Measurements from ENCODE around the gene IQGAP2.

The IQGAP2 gene

DNA sequence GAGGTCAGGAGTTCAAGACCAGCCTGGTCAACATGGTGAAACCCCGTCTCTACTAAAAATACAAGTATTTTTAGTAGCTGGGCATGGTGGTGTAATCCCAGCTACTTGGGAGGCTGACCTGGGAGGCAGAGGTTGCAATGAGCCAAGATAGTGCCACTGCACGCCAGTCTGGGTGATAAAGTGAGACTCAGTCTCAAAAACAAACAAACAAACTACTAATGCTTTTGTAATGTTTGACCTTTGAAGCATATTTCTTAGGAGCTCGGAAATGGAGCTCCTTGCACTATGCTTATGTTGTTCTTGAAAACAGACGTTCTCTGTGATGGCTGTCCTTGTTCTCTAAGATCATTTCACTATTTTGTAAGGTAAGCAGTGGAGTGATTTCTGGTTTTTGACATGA, 214.1 kb downstream of the IQGAP2 start:
- FAIRE-seq: no peak

DNA sequence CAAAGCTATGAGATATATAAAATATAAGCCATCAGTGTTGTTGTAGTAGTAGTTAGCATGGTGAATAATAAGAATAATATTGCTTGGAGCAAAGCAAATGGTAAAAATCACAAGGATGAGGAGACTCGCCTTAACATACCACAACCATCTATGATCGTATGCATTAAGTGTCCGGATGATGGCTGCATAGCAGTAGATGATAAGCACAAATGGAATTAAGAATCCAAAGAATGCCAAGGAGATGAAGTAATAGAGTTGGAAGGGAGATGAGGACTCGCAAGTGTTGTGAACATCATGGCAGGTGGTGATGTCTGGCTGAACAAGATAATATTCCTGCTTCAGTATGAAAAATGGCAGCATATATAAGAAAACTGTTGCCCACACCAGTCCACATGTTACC, 214.6 kb downstream of the IQGAP2 start:
- FAIRE-seq: no peak

DNA sequence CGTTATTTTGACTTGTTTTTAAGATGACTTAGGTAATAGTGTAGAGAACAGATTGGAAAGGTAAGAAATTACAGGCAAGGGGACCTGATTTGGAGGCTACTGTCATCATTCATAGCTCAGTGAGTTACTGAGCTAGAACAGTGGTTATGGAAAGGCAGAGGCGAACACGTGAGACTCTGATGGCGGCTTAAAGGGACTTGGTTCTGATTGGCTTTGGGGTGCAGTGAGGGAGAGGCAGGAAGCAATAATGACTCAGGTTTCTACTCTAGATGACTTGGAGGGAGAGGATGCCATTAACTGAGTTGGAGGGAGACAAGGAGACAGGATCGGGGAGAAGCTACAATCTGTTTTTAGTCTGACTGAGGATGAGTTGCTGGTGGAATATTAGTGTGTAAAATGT, 217.1 kb downstream of the IQGAP2 start:
- no peak for FAIRE-seq

DNA sequence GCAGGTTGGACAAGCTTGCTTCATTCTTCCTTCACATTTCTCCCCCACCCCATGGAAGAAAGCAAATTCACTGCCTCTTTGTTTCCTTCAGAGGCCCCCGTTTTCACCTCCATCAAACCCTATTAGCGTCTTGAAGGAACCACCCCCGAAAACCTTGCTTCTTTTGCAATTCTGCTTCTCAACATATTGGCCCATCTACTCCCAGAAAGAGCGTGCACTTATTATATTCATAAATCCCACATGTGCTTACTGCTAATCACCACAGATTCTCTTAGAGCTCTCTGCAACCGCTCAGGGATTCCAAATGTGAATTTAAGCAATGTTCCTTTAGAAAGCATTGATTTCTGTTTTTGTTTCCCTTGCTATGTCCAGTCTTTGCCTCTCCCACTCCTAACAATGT, 219.0 kb downstream of the IQGAP2 start:
- FAIRE-seq: no peak

DNA sequence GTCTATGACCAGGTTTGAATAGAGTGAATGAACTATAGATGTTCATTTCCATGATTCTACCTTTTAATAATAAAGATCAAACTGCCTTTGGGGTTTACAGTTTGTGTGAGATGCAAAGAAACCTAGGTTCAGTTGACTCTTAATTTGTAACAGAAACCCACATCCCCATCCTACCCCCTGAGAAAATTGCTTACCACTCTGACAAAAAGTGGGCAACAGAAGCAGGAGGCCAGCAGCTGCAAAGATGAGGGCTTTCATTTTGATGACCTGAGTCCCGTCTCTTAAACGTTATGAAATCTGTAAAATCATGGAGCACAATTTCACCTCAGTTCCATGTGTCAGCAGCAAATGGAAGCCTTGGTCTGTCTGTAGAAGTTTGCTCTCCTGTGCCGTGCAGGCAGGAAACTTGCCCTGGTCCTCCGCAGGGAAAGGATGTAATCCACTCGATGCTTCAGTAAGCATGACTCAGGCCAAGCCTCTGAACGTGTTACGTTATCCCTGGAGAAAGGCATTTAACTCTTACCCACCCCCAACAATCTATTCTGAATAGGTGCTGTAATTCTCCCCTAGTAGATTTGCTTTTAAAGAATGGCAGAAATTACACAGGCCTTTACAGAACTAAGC, 220.0 kb downstream of the IQGAP2 start, which contains the start of gene F2RL2:
F2RL2 (minus strand) TSS at position 431 of the 624 bp plus-strand sequence; CDS start at position 258, 173 bp downstream.
- FAIRE-seq: no peak

DNA sequence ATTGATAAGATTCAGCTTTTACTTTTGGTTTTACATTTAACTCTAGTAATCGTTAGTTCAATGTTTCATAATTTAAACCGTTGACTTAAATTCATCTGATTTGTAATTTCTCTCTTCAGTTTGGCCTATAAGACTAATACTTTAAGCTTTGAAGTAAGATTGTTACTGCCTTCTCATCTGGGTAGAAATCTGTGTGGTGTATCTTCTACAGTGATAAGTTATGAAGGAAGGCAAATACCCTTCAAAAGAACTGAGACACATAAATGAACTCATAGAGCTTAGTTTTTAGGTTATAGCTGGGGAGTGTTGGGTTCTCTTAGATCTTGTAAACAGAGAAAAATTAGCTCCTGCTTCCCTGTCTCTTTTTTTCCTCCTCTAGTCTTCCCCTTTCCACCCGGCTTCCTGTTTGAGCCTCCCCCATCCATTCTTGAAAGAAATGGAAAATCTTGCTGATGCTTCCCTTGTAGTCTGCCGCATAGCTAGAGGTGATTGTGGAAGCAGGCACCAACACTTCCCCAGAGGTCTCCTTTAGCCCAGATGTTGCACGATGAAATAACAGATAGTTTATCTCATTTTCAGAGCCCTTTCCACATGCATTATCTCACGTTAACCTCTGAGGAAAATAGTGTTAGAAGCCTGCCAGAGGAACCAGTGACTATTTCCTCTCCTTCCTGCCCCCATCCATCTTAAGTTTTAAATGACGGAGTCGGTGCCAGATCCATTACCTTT, 222.2 kb downstream of the IQGAP2 start:
- no peak for FAIRE-seq

DNA sequence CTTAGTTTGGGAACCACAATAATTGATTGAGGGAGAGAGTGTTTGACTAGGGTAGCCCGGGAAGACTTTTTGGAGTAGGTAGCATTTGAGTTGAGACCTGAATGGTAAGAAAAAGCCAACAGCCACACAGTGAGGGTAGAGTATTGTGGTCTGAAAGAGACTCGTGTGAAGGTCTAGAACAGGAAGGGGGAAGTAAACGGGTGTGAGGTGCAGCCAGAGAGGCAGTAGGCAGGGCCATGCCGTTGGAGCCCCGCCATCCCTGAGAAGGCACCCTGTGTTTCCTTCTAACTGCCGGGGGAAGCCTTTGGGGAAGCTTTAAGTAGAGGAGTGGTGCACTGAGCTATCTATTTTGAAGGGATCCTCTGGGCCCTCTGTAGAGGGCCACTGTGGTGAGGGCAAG, 223.7 kb downstream of the IQGAP2 start:
- FAIRE-seq: no peak

DNA sequence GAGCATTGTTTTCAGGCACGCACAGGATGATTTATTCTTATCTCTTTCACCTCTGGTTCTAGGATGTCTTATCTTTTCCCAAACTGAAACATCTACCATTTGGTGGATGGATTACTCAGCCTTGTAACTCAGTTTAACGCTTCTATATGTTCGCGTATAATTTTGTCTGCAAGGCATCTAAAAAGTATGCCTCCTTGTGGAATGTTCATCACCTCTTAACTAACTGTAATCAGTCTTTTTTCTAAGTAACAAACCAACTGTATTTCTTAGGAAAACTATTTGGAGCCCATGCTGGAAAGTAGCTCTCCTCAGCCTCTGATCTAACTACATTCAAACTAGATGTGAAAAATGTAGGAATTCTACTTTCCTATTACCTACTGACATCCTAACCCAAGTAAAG, 231.6 kb downstream of the IQGAP2 start:
- no peak for FAIRE-seq

DNA sequence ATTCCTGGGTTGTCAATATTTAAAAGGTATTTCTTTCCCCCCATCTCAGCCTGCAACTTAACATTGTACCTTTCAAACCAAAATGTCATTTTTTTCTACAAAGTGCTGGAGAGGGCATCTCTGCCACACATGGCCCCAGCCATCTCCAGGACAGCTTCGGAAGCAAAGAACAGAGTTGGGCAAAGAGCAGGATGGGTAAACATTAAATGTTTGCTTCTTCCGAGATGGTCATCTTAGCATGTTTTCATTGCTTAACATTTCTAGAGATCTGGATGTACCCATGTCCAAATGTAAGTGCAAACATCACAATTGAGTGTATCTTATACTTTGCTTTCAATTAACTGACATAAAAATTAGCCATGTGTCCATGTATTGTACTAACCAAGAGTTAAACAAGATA, 234.4 kb downstream of the IQGAP2 start:
- no peak for FAIRE-seq

DNA sequence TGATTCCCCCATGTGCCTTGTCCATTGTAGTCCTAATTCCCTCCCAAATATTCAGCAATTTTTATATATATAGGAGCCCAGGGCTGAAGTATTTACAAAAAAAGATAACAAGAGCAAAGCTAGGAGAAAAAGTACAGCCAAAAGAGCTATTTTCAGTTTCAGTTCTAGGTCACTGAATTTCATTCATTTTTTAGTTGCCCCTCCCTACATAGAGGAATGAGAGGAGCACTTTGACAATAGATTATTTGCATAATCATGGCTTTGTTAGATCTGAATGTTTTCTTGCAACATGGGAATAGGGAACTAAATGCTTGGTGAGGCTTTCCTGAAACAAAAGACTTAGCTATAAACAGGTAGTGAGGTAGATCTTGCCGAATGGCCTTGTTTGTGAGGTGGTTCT, 235.4 kb downstream of the IQGAP2 start:
- no peak for FAIRE-seq

DNA sequence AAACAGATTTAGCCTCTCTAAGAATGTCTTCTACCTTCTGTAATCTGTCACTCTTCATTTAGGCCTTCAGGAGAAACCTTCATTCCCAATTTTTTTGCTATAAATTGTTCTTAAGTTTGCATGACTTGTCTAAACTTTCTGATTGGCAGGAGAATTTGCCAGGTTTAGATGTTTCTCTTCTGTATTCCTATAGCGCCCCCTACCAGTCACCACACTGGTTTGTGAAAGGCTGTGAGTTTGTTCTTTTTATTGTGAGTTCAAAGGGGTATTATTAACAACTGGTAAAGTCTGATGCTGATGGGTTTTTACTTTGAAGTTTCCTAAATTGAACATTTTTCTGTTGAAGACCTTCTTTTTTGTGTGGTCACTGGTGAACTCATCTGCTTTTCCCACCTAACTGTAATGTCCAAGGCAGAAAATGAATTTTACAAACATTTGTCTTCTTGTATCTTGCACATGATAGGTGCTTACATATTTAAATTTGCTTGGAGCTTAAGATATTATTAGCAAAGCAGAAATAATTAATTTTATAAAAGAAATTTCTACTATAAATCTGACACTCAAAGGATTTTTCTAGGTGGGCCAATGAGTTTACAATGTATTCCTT, 238.5 kb downstream of the IQGAP2 start:
- peak; percentile 64 for FAIRE-seq

DNA sequence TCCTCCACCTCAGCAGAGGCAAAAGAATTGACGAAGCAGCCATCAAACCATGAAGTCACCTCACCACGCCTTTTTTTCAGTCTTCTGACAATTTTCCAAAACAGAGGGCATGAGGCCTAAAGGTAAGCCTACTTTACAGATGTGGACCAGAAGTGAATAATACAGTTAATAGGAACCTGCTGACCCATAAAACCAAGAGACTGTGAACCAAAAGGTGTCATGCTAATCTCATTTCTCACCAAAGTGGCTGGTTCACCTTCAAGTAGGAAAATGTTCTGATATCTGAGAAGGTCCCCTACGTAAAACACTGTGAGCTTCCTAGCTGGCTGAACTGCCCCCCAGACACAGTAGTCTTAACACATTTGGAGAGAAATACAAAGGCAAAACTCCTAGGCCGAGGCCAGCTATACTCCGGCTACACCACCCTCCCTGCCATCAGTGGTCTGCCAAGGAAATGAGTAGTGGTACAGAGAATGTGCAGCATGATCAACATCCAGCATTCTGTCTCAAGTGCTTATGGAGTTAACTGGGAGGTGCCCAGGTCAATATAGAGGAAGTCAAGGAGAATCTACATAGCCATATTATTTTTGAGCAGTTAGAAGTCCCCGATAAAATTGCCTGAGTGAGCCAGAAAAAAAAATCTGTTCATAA, 239.4 kb downstream of the IQGAP2 start:
- FAIRE-seq: no peak

DNA sequence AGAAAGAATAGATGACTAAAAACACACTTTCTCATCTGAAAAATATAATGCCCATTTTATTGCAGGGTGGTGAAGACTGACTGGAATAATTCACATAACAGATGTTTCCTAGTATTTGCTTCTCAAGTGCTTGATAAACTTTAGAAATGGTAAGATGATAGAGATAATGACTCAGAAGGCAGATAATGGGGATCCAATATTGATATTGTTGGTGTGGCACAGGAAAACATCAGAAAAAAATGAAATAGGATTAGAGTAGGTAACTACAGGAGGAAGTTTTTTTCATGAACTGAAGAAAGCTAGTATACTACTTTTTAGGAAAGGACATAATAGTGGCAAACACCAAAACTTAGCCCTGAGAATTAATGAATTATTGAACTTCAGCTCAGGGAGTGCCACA, 240.3 kb downstream of the IQGAP2 start:
- no peak for FAIRE-seq

DNA sequence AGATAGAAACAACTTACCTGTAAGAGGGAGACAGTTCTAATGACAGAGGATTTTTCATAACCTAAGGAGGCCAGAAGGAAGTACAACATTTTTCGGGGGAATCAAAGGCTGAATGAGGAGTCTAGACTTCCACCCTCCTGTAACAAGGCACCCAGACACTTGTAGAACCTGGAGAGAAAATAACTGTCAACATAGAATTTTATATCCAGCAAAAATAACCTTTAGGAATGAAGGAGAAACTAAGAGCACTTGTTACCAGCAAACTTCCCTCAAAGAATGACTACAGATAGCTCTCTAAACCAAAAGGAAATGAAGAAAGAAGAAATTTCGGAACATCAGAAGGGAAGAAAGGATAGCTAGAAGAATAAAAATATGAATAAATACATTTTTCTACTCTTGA, 246.1 kb downstream of the IQGAP2 start:
- no peak for FAIRE-seq

DNA sequence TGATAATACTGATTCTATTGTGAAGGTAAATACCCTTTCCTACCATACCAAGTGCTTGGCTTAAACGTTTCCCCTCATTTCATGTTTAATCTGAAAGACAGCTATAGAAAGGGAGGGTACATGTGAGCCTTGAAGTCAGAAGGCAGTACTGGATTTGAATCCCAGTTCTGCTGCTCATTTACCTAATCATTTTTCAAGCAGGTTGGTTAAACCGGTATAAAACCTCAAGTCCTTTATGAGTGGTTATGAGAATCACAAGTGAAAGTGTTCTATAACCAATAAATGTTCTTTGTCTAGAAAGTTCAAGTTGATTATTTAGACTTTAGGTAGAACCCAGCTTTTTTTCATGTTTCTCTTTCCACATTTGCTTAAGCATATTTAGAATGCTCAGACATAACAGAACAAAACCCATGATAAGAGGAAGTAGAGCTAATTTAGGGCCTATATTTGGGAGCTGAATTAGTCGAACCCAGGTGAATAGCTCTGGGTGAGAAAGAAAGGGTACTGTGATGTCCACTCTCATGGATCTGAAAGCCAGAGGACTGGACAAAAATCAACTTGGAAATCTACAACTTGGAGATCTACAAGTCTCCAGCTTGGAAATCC, 249.8 kb downstream of the IQGAP2 start:
- no peak for FAIRE-seq

DNA sequence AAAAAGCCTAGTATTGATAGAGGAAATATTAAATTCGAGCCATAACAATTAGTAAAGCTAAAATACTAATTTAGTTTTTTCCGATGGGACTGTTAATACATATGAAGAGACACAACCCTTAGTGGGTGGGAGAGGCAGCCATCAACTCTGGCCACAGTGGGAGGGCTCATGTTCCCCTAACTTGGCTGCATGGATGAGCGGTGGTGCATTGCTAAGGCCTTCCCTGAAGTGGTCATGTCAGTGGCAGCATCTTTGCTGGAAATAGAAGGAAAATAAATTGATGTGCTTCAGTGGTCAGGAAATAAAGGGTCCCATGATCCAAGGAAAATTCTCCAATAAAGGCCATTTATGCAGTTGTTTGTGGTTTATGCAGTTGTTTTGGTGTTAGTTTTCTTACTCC, 254.0 kb downstream of the IQGAP2 start:
- no peak for FAIRE-seq

DNA sequence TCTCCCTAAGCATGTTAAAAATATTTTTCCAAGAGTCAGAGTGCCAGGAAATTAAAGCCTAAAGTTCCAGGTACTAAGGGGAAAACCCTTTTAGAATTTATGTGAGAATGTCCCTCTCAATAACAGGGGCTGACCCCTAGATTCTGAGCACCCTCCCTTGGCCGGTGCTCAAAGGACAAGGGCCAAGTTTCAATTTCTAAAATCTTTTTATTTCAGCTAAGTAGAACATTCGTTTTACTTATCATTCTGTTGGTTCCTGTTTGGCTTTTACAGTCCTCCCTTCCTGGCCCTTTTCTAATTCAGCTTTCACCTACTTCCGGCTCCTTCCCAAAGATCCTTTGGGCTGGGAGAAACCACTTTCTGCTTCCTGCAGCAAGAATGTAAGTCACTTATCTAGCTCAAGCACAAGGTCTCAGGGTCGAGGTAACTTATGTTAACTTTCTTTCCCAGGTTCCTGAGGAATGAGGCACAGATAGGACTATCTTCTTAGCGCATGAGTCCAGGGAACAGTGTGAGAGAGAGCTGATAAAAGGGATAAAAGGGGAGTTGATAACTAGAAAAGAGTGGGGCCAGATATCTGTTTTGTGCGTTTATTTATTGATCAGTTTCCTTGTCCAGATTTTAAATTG, 254.7 kb downstream of the IQGAP2 start:
- no peak for FAIRE-seq

DNA sequence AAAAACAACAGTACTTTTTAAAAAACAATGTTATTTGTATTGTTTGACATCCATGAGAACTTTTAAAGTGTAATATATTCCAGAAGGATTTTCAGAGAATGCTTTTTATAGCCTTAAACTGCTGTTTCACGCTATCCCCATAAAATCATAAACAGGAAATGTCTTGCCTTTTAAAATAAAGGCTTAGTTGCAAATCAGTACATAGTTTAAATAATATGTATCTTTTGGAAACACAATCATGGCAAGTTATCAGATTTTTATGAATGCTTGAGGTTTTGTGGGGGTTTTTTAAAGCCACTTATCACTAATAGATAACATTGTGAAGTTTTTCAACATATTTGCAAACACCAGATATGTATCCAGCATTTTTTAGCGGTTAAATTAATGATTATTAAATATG, 257.3 kb downstream of the IQGAP2 start:
- FAIRE-seq: no peak

DNA sequence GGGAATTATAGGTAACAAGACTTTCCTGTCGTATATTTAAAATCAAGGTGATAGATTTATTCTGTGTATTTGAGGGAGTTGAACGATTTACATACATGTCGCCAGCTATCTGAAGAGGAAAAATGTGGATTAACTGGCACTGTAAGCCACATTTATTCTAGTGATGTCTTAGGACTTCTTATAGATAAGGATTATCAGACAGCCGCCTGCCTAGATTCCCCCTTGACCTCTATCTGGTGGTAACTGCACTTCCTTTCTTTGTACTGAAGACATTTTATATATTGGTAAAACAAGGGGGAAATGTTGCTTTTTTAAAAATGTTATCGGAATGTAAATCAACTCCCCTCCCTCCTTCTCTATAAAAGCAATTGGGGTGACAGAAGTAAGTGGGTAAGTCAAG, 259.4 kb downstream of the IQGAP2 start:
- no peak for FAIRE-seq

DNA sequence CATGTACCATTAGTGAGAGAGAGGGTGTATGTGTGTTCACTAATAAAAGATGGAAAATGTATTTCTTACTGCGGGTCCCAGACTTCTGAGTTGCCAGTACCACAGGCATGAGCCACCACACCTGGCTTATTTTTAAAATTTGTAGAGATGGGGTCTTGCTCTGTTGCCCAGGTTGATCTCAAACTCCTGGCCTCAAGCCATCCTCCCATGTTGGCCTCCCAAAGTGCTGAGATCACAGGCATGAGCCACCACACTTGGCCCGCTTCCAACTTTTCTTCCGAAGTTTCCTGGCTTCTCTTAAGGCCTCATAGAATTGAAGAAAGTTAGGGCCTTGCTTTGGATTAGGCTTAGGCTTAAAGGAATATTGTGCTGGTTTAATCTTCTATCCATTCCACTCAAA, 260.5 kb downstream of the IQGAP2 start:
- no peak for FAIRE-seq

DNA sequence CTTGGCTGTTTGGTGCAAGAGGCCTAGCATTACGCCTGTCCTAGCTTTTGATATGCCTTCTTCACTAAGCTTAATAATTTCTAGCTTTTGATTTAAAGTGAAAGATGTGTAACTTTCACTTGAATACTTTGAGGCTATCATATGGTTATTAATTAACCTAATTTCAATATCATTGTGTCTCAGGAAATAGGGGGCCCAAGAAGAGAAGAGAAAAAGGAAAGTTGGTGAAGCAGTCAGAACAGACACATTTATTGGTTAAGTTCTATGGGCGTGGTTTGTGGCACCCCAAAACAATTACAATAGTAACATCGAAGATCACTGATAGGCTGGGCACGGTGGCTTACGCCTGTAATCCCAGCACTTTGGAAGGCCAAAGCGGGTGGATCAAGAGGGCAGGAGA, 261.0 kb downstream of the IQGAP2 start:
- no peak for FAIRE-seq

DNA sequence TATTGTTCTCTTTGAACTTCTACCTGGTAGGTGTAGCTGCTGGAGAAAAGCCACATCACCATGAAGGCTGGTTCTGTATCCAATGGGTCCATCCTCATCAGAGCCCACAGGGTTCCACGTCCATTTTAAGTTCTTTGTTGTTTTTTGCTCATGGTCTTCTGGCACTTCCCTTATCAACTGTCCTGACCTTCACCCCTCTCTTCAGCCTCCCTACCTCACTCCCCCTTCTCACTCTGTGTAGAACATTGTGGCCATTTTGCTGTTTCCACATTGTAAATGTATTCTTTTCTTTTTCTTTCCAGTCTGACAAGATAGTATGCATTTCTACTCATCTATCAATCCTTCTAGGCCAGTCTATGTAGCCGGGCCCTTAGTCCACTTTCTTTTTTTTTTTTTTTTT, 264.4 kb downstream of the IQGAP2 start:
- no peak for FAIRE-seq

DNA sequence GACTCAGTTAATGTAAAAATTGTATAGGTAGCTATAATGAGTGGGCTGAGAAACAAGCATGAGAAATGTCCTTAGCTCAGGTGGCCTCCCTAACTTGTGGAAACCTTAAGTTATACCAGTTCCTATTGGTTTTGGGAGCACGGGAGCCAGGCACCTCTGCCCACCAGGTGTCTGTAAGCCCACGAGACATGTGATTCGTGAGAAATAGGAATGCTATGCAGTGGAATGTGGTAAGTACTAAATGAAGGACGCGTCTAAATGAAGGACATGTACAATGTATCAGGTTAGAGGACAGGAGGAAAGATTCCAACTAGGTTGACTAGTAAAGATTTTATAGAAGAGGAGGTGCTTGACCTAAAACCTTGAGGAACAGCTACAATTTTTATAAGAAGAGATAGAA, 266.2 kb downstream of the IQGAP2 start:
- no peak for FAIRE-seq

All from TTC549 (cell line).